WTC11 (cell line): ENCODE data around the gene CPSF4. TPM values are rescaled to one million over a fixed set of nuclear protein-coding genes. Genes with fewer than 3 reads are reported as not detected.

Experiments used
- ATAC-seq: fragments of 200-7000 bp; cut with Tn5 transposase; 2 replicates; pipeline ENCODE4 v1.10.0; 2021; ENCODE audit warnings: mild to moderate bottlenecking, moderate library complexity
- CTCF ChIA-PET: fragments of 300-600 bp; sonication (Branson Sonifier 250); formaldehyde crosslinking; loops from one replicate; lab custom pipeline; 2021; ENCODE audit warnings: antibody characterized with exemption; lab: Charles Lee
- POLR2A ChIA-PET: fragments of 350-600 bp; sonication (Branson Sonifier 250); formaldehyde crosslinking; loops from one replicate; lab custom pipeline; 2021; ENCODE audit warnings: antibody characterized with exemption; lab: Charles Lee
- DNase-seq: peaks from one replicate; pipeline ENCODE4 v3.0.0; 2021; ENCODE audit warnings: low spot score
- H3K27ac Mint-ChIP-seq: 2 replicates; pipeline ENCODE4 v1.8.0; 2021; ENCODE audit warnings: mixed read lengths
- H3K27me3 Mint-ChIP-seq: 2 replicates; pipeline ENCODE4 v1.8.0; 2021; ENCODE audit warnings: low read depth, mild to moderate bottlenecking, moderate library complexity, mixed read lengths
- H3K36me3 Mint-ChIP-seq: 2 replicates; pipeline ENCODE4 v1.8.0; 2021; ENCODE audit warnings: mixed read lengths
- H3K4me1 Mint-ChIP-seq: 2 replicates; pipeline ENCODE4 v1.8.0; 2022; ENCODE audit warnings: mixed read lengths
- H3K4me3 Mint-ChIP-seq: 2 replicates; pipeline ENCODE4 v1.8.0; 2021; ENCODE audit warnings: mild to moderate bottlenecking, moderate library complexity, mixed read lengths
- H3K9me3 Mint-ChIP-seq: 2 replicates; pipeline ENCODE4 v1.8.0; 2021; ENCODE audit warnings: mixed read lengths
- CDX4 ChIP-seq: fragments of 250-450 bp; sonication (Bioruptor Pico); IDR thresholded peaks from 2 replicates; pipeline ENCODE4 v1.9.0; 2021; ENCODE audit warnings: moderate library complexity, mild to moderate bottlenecking, inconsistent platforms, borderline replicate concordance
- CREB1 ChIP-seq: sonication (generic); formaldehyde crosslinking; IDR thresholded peaks from 2 replicates; pipeline ENCODE4 v1.8.0; 2023; ENCODE audit warnings: mild to moderate bottlenecking, missing genetic modification reagents
- E2F1 ChIP-seq: sonication (generic); formaldehyde crosslinking; IDR thresholded peaks from 2 replicates; pipeline ENCODE4 v1.8.0; 2022; ENCODE audit warnings: mild to moderate bottlenecking, missing genetic modification reagents
- JAZF1 ChIP-seq: fragments of 250-450 bp; sonication (Bioruptor Pico); IDR thresholded peaks from 2 replicates; pipeline ENCODE4 v1.9.0; 2021; ENCODE audit warnings: moderate library complexity, mild to moderate bottlenecking, inconsistent platforms
- MLX ChIP-seq: sonication (generic); formaldehyde crosslinking; IDR thresholded peaks from 2 replicates; pipeline ENCODE4 v1.8.1; 2023; ENCODE audit warnings: mild to moderate bottlenecking, missing genetic modification reagents, moderate library complexity
- MXD4 ChIP-seq: fragments of 250-450 bp; sonication (Bioruptor Pico); IDR thresholded peaks from 2 replicates; pipeline ENCODE4 v1.8.0; 2021; ENCODE audit warnings: mild to moderate bottlenecking, moderate library complexity, borderline replicate concordance
- NFATC4 ChIP-seq: fragments of 250-450 bp; sonication (Bioruptor Pico); IDR thresholded peaks from 2 replicates; pipeline ENCODE4 v1.9.0; 2021; ENCODE audit warnings: mild to moderate bottlenecking
- NFE2L1 ChIP-seq: sonication (generic); formaldehyde crosslinking; IDR thresholded peaks from 2 replicates; pipeline ENCODE4 v1.8.1; 2023; ENCODE audit warnings: missing genetic modification reagents
- OVOL2 ChIP-seq: fragments of 250-450 bp; sonication (Bioruptor Pico); IDR thresholded peaks from 2 replicates; pipeline ENCODE4 v1.9.0; 2021; ENCODE audit warnings: mild to moderate bottlenecking, borderline replicate concordance
- PREB ChIP-seq: sonication (generic); formaldehyde crosslinking; IDR thresholded peaks from 2 replicates; pipeline ENCODE4 v1.8.1; 2022; ENCODE audit warnings: mild to moderate bottlenecking, missing genetic modification reagents, moderate library complexity, borderline replicate concordance
- SMAD3 ChIP-seq: sonication (generic); formaldehyde crosslinking; IDR thresholded peaks from 2 replicates; pipeline ENCODE4 v1.8.0; 2022; ENCODE audit warnings: missing genetic modification reagents, mild to moderate bottlenecking, borderline replicate concordance
- USF1 ChIP-seq: sonication (generic); formaldehyde crosslinking; IDR thresholded peaks from 2 replicates; pipeline ENCODE4 v1.8.0; 2022; ENCODE audit warnings: mild to moderate bottlenecking, missing genetic modification reagents
- USF2 ChIP-seq: sonication (generic); formaldehyde crosslinking; IDR thresholded peaks from 2 replicates; pipeline ENCODE4 v1.8.1; 2023; ENCODE audit warnings: mild to moderate bottlenecking, missing genetic modification reagents, moderate library complexity
- ZBTB43 ChIP-seq: sonication (generic); formaldehyde crosslinking; IDR thresholded peaks from 2 replicates; pipeline ENCODE4 v1.8.1; 2023; ENCODE audit warnings: mild to moderate bottlenecking, missing genetic modification reagents
- ZNF232 ChIP-seq: sonication (generic); formaldehyde crosslinking; IDR thresholded peaks from 2 replicates; pipeline ENCODE4 v1.8.0; 2022; ENCODE audit warnings: mild to moderate bottlenecking, missing genetic modification reagents
- ZNF396 ChIP-seq: fragments of 250-450 bp; sonication (Bioruptor Pico); IDR thresholded peaks from 2 replicates; pipeline ENCODE4 v1.8.0; 2021; ENCODE audit warnings: mild to moderate bottlenecking, moderate library complexity, borderline replicate concordance
- ZNF423 ChIP-seq: fragments of 250-450 bp; sonication (Bioruptor Pico); IDR thresholded peaks from 2 replicates; pipeline ENCODE4 v2.1.2; 2022; ENCODE audit warnings: mild to moderate bottlenecking, moderate library complexity
- ZNF425 ChIP-seq: fragments of 250-450 bp; sonication (Bioruptor Pico); conservative IDR thresholded peaks from 2 replicates; pipeline ENCODE4 v1.9.0; 2021; ENCODE audit warnings: mild to moderate bottlenecking
- total RNA-seq: library from RNA; stranded (reverse); gene quantifications from 3 replicates; pipeline ENCODE4 v1.2.3, GENCODE V29; 2021

Gene CPSF4
- total RNA-seq, 1 experiment from 2014 or later: 109 TPM

- Mint-ChIP-seq H3K27me3 (no peaks in the 10 kb centered on the region), H3K4me1 (no peaks in the 10 kb centered on the region), H3K4me3 (no peak overlapping the region), H3K36me3 (peaks cover 56% of the 10 kb centered on the region), H3K27ac (no peak overlapping the region), H3K9me3 (no peaks in the 10 kb centered on the region)
- DNase-seq (no peak), ATAC-seq (no peak)
- TF ChIP-seq ZNF232 (CRISPR knock-in tag) (no peak), USF1 (no peak), PREB (CRISPR knock-in tag) (no peak), ZBTB43 (CRISPR knock-in tag) (no peak), OVOL2 (no peak), NFATC4 (CRISPR knock-in tag) (no peak), MXD4 (CRISPR knock-in tag) (no peak), SMAD3 (no peak), NFE2L1 (CRISPR knock-in tag) (no peak), ZNF423 (CRISPR knock-in tag) (no peak), USF2 (CRISPR knock-in tag) (no peak), CREB1 (CRISPR knock-in tag) (no peak), ZNF396 (CRISPR knock-in tag) (no peak), CDX4 (CRISPR knock-in tag) (no peak), E2F1 (CRISPR knock-in tag) (no peak), JAZF1 (CRISPR knock-in tag) (no peak)
- POLR2A ChIA-PET: no interaction called here
- CTCF ChIA-PET: no interaction called here
Measured at GRCh38 chr7:99451936-99452335, 13.2 kb downstream of the CPSF4 start.

GRCh38 chr7:99452541-99452940 lies 13.8 kb downstream of the CPSF4 start:
- H3K4me1 Mint-ChIP-seq: no peaks in the 10 kb centered on the region

More at GRCh38 chr7:99452541-99452940, 13.8 kb downstream of the CPSF4 start:
- no peak for DNase-seq
- Mint-ChIP-seq H3K9me3 (no peaks in the 10 kb centered on the region), H3K4me3 (no peak overlapping the region), H3K27ac (0 out of 2 replicates have a peak overlapping the region, but pooled peaks have one; percentile 27)
- CTCF ChIA-PET: no interaction called here
- TF ChIP-seq MXD4 (CRISPR knock-in tag): no peak
- no peak for TF ChIP-seq MLX (CRISPR knock-in tag)
- no peak for TF ChIP-seq ZNF425 (CRISPR knock-in tag)
- TF ChIP-seq, all 79 proteins: peak for 0
- POLR2A ChIA-PET: no interaction called here
- Mint-ChIP-seq H3K36me3 (peaks cover 58% of the 10 kb centered on the region), H3K27me3 (no peaks in the 10 kb centered on the region)
- no peak for ATAC-seq
